Thyroid gland (tissue), 4 donors: Measurements from ENCODE around the gene GAS6. TPM values are rescaled to one million over a fixed set of nuclear protein-coding genes. Genes with fewer than 3 reads are reported as not detected.
A peak's percentile ranks its signal among the peaks of the same experiment; 100 is the strongest.

Experiments used
- DNase-seq, 2 donors: peaks; one replicate each; pipeline ENCODE4 v3.0.0-alpha.2; 2019
- H3K27ac ChIP-seq, 3 donors: fragments of 200-600 bp; sonication (generic); 1 replicate in 2 of 3; 2 replicates in 1 of 3; pipeline ENCODE4 v1.5.1; 2016 to 2019; ENCODE audit warnings: mild to moderate bottlenecking in 1 of 3, moderate library complexity in 1 of 3
- H3K27me3 ChIP-seq: fragments of 200-600 bp; sonication (generic); one replicate; pipeline ENCODE4 v1.5.1; 2019
- H3K36me3 ChIP-seq, 2 donors: fragments of 200-600 bp; sonication (generic); one replicate each; pipeline ENCODE4 v1.5.1; 2016 to 2019
- H3K4me1 ChIP-seq, 2 donors: fragments of 200-600 bp; sonication (generic); one replicate each; pipeline ENCODE4 v1.5.1; 2017 to 2019
- H3K4me3 ChIP-seq, 3 donors: fragments of 200-600 bp; sonication (generic); replicated peaks in 1 of 3; 1 replicate in 2 of 3; 2 replicates in 1 of 3; pipeline ENCODE4 v1.5.1; 2016; ENCODE audit warnings: mild to moderate bottlenecking in 1 of 3
- H3K9me3 ChIP-seq: fragments of 200-600 bp; sonication (generic); one replicate; pipeline ENCODE4 v1.5.1; 2017
- CTCF ChIP-seq, 6 experiments: fragments of 200-600 bp in 3 of 6; fragments of 450-650 bp in 3 of 6; sonication (generic) in 3 of 6; IDR thresholded peaks; one replicate each; pipeline ENCODE4 v1.5.1; 2016 to 2019; ENCODE audit warnings: antibody characterized with exemption in 6 of 6, mild to moderate bottlenecking in 2 of 6, inconsistent platforms in 1 of 6, moderate library complexity in 1 of 6
- POLR2A ChIP-seq, 2 donors: fragments of 450-650 bp; IDR thresholded peaks; one replicate each; pipeline ENCODE4 v1.6.1; 2017; ENCODE audit warnings: antibody characterized with exemption in 2 of 2, mild to moderate bottlenecking in 2 of 2, moderate library complexity in 1 of 2
- WGBS, 2 donors: methylation state at CpG; one replicate each; pipeline ENCODE4 v1.1.5; 2017; 5-methylcytosine and 5-hydroxymethylcytosine counted together
- intact Hi-C: fragments of 100-400 bp; cut with DNase I; formaldehyde crosslinking; loops from one replicate; pipeline ENCODE4 v1.15.1; 2023
- total RNA-seq, 4 donors: library from RNA; depleted of rRNA; stranded (reverse); fragments of >200 nt; gene quantifications; one replicate each; pipeline ENCODE4 v1.2.3, GENCODE V29; 2016

The GAS6 gene
- total RNA-seq, 4 donors from 2014 or later, result 145 to 197 (median 173) TPM

DNA sequence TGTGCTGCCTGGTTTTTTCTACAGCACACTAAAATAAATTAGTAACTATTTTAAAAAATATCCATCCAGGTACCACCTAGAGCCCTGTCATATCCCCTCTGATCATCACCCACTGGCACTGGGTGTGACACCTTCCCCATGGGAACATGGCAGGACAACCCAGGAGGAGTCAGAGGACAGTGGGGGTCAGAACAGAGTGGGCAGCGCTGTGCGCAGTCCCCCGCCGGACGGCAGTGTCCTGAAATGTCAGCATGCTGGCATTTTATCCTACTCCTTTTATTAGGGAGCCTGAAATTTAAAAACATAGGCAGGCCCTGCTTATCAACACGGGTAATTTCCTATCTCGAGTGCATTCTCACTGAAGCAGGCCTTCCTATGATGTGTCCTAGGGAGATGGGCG, 42.1 kb upstream of the GAS6 start:
- peaks cover 4 to 7% of the 10 kb centered on the region in 2 donors for H3K4me1 ChIP-seq
- H3K4me3 ChIP-seq, result no peak overlapping the region
- no peaks in the 10 kb centered on the region for H3K9me3 ChIP-seq
- intact Hi-C loops, result no loop called here
- TF ChIP-seq POLR2A (IDR thresholded peaks at IDR 0.05), result no peak
- no peak for TF ChIP-seq CTCF (IDR thresholded peaks at IDR 0.05)
- H3K27ac ChIP-seq, result peak overlapping the region in 1 of 3 donors; percentile 10
- DNase-seq, result no peak
- no peaks in the 10 kb centered on the region for H3K36me3 ChIP-seq
- H3K27me3 ChIP-seq, result no peaks in the 10 kb centered on the region
- 90 to 94% methylated on average over 8 of the region's 8 CpGs for WGBS, 2 donors

DNA sequence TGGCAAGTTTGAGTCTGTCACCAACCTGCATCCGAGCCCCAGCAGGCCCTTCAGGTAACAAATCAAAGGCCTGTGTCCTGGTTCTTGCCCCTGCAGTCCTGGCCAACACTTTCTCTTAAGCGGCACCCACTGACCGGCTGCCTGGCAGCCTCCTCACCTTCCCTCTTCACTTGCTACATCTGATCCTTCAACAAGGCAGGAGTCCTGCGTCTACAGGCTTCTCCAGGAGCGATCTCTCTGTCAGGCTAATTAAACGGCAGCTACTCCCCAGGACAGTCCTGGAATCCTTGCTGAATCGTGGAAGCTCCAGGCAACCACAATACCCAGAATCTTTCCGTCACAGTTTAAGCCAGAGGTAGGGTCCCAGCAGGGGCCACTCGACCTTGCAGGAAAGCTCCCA, 41.1 kb upstream of the GAS6 start:
- no peaks in the 10 kb centered on the region for H3K27me3 ChIP-seq
- no peak overlapping the region for H3K4me3 ChIP-seq
- DNase-seq, result no peak
- intact Hi-C loops, result no loop called here
- TF ChIP-seq POLR2A (IDR thresholded peaks at IDR 0.05) (no peak), CTCF (IDR thresholded peaks at IDR 0.05) (no peak)
- WGBS, 2 donors, result 90 to 92% methylated on average over 9 of the region's 9 CpGs
- peaks cover 4 to 7% of the 10 kb centered on the region in 2 donors for H3K4me1 ChIP-seq
- H3K9me3 ChIP-seq, result no peaks in the 10 kb centered on the region
- no peaks in the 10 kb centered on the region for H3K36me3 ChIP-seq
- no peak overlapping the region for H3K27ac ChIP-seq

- Histone ChIP-seq H3K27me3 (no peaks in the 10 kb centered on the region), H3K4me3 (no peak overlapping the region), H3K4me1 (peaks cover 4 to 7% of the 10 kb centered on the region in 2 donors), H3K9me3 (no peaks in the 10 kb centered on the region), H3K27ac (no peak overlapping the region), H3K36me3 (no peaks in the 10 kb centered on the region)
- TF ChIP-seq CTCF (IDR thresholded peaks at IDR 0.05) (peak in 4 of 6 experiments; percentile 24 to 41 (median 36)), POLR2A (IDR thresholded peaks at IDR 0.05) (no peak)
- intact Hi-C loops, result no loop called here
- peak in 1 of 2 donors; percentile 21 for DNase-seq
- WGBS, 2 donors, result 74 to 80% methylated on average over 8 of the region's 8 CpGs
Observed at GRCh38 chr13:113904411-113904810, 40.5 kb upstream of the GAS6 start.

DNA sequence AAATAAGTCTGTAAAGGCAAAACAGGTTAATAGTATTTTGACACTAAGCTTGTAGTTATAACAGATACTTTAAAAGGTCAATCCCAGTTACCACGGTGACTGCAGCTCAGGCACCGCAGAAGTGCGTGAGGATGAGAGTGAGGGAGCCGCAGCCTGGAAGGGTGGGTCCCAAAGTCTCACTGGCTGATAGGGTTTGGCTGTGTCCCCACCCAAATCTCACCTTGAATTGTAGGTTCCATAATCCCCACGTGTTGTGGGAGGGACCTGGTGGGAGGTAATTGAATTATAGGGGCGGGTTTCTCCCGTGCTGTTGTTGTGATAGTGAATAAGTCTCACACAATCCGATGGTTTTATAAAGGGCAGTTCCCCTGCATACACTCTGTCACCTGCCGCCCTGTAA, 40.0 kb upstream of the GAS6 start:
- H3K27me3 ChIP-seq, result no peaks in the 10 kb centered on the region
- TF ChIP-seq POLR2A (IDR thresholded peaks at IDR 0.05) (no peak), CTCF (IDR thresholded peaks at IDR 0.05) (no peak)
- DNase-seq, result no peak

GRCh38 chr13:113902986-113903775, 39.3 kb upstream of the GAS6 start:
- 82 to 89% methylated on average over 20 of the region's 20 CpGs for WGBS, 2 donors
- peaks cover 9 to 12% of the 10 kb centered on the region in 2 donors for H3K4me1 ChIP-seq
- H3K9me3 ChIP-seq, result no peaks in the 10 kb centered on the region
- no peaks in the 10 kb centered on the region for H3K27me3 ChIP-seq
- no peak for TF ChIP-seq POLR2A (IDR thresholded peaks at IDR 0.05)
- no peak for TF ChIP-seq CTCF (IDR thresholded peaks at IDR 0.05)
- intact Hi-C loops, result no loop called here
- no peaks in the 10 kb centered on the region for H3K36me3 ChIP-seq
- no peak for DNase-seq
- no peak overlapping the region for H3K4me3 ChIP-seq
- H3K27ac ChIP-seq, result no peak overlapping the region

More for the DNA sequence above, 40.0 kb upstream of the GAS6 start:
- 86 to 89% methylated on average over 9 of the region's 9 CpGs for WGBS, 2 donors
- no peak overlapping the region for H3K27ac ChIP-seq
- intact Hi-C loops, result no loop called here
- no peak overlapping the region for H3K4me3 ChIP-seq
- no peaks in the 10 kb centered on the region for H3K36me3 ChIP-seq
- no peaks in the 10 kb centered on the region for H3K9me3 ChIP-seq
- H3K4me1 ChIP-seq, result peaks cover 4 to 7% of the 10 kb centered on the region in 2 donors
